Activated naive CD4-positive, alpha-beta T cell treated with anti-CD3 and anti-CD28 coated beads, Interleukin-2, amount 50 U/mL, for 72 hours (primary cell): Measurements from ENCODE around the gene HORMAD1. TPM values are rescaled to one million over a fixed set of nuclear protein-coding genes. Genes with fewer than 3 reads are reported as not detected.
"Not testable (repeated sequence)": the region's sequence is repeated elsewhere in the genome, so short reads cannot be mapped to it uniquely, and the experiment has no call there.

Source experiments
- ATAC-seq, 2 donors: fragments of 150-1000 bp; cut with Tn5 transposase; 2 replicates each; pipeline ENCODE4 v1.10.0; 2021; ENCODE audit warnings: mild to moderate bottlenecking in 2 of 2, moderate library complexity in 2 of 2
- DNase-seq, 2 donors: peaks; one replicate each; pipeline ENCODE4 v3.0.0; 2021 to 2022; ENCODE audit warnings: low spot score in 2 of 2
- H3K27ac Mint-ChIP-seq, 2 donors: one replicate each; pipeline ENCODE4 v1.8.0; 2022; ENCODE audit warnings: mild to moderate bottlenecking in 2 of 2, mixed read lengths in 2 of 2
- H3K36me3 Mint-ChIP-seq, 2 donors: one replicate each; pipeline ENCODE4 v1.8.0; 2022; ENCODE audit warnings: mixed read lengths in 2 of 2
- H3K9me3 Mint-ChIP-seq, 2 donors: one replicate each; pipeline ENCODE4 v1.8.0; 2022; ENCODE audit warnings: mixed read lengths in 2 of 2
- total RNA-seq, 2 donors: library from RNA; stranded (reverse); gene quantifications; one replicate each; pipeline ENCODE4 v1.2.3, GENCODE V29; 2022

Gene HORMAD1
- total RNA-seq, 2 donors from 2014 or later: 0.32 TPM; not detected in 1

GRCh38 chr1:150661156-150661555 is 59.5 kb downstream of the HORMAD1 start:
- Mint-ChIP-seq H3K27ac (no peak overlapping the region), H3K9me3 (no peaks in the 10 kb centered on the region), H3K36me3 (peaks cover 4 to 10% of the 10 kb centered on the region in 2 donors)
- ATAC-seq: no peak
- no peak for DNase-seq

DNA sequence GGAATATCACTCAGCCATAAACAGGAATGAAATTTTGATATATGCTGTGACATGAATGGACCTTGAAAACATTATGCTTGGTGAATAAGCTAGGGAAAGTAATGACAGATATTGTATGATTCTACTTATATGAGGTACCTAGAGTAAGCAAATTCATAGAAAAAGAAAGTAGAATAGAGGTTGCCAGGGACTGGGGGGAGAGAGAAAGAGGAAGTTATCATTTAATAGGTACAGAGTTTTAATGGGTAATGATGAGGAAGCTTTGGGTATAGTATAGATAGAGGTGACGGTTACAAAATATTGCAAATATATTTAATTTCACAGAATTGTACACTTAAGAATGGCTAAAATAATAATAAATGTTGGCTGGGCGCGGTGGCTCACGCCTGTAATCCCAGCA is 60.1 kb downstream of the HORMAD1 start:
- no peaks in the 10 kb centered on the region for H3K9me3 Mint-ChIP-seq
- H3K36me3 Mint-ChIP-seq: peaks cover 4 to 10% of the 10 kb centered on the region in 2 donors
- no peak for DNase-seq
- ATAC-seq: no peak
- no peak overlapping the region for H3K27ac Mint-ChIP-seq

GRCh38 chr1:150657064-150657463 is 63.6 kb downstream of the HORMAD1 start:
- H3K9me3 Mint-ChIP-seq, DNase-seq, H3K27ac Mint-ChIP-seq, H3K36me3 Mint-ChIP-seq, ATAC-seq: not testable (repeated sequence)

DNA sequence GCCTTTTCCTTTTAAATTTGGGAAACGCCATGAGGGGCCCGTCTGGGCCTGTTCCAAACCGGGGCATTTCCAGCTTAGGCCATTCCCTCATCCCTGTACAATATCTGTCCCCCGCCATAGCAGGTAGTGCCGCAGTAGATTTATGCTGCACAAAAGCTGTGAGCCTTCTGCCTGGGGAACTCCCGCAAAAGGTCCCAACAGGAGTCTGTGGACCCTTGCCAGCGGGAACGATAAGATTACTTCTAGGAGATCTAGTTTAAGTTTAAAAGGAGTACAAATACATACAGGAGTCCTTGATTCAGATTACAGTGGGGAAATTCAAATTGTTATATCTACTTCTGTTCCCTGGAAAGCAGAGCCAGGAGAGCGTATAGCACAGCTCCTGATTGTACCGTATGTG is 66.1 kb downstream of the HORMAD1 start:
- not testable (repeated sequence) for H3K36me3 Mint-ChIP-seq, H3K9me3 Mint-ChIP-seq, ATAC-seq, DNase-seq
- peak overlapping the region in 1 of 2 donors; percentile 2 for H3K27ac Mint-ChIP-seq

GRCh38 chr1:150650193-150650592 is 70.5 kb downstream of the HORMAD1 start:
- no peak overlapping the region for H3K27ac Mint-ChIP-seq
- H3K9me3 Mint-ChIP-seq: no peaks in the 10 kb centered on the region
- ATAC-seq: no peak
- no peak for DNase-seq
- peaks cover 0 to 9% of the 10 kb centered on the region in 2 donors for H3K36me3 Mint-ChIP-seq

DNA sequence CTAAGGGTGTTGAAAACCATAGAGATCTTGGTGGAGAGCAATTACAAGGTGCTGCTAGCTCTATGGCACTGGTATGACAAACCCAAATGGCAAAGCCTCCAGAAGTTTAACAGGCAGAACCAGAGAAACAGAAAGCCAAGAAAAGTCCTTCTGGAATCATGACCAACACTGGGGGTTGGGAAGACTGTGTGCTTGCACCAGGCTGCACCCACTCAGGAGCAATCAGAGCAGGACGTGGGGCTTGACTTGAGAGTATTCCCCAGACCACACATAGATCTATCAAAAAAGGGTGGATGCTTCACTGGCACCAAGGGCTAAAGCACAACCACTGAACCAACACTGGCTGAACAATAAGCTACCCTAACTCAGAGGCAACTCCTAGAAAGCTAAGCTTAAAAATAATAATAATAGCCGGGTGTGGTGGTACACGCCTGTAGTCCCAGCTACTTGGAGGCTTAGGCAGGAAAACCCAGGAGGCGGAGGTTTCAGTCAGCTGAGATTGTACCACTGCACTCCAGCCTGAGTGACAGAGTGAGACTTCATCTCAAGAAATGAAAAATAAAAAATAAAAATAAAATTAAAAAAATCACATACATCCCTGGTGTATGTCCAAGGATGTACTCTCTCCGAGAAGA is 71.1 kb downstream of the HORMAD1 start:
- ATAC-seq (no peak), DNase-seq (no peak)
- H3K27ac Mint-ChIP-seq: no peak overlapping the region
- H3K36me3 Mint-ChIP-seq: peaks cover 0 to 9% of the 10 kb centered on the region in 2 donors
- no peaks in the 10 kb centered on the region for H3K9me3 Mint-ChIP-seq

Other genes with a start within 250 kb of the HORMAD1 start
- 10 to 100 TPM; 48.7 to 56.4 TPM for gene TARS2, start 233.5 kb downstream of the HORMAD1 start, total RNA-seq
- gene ECM1, start 212.8 kb downstream of the HORMAD1 start, total RNA-seq: 1 to 10 TPM; 1.3 to 1.6 TPM
- under 1 TPM; 0.66 to 0.89 TPM for gene FALEC, start 205.1 kb downstream of the HORMAD1 start, total RNA-seq
- 1 to 10 TPM in 1 of 2 donors, under 1 TPM in 1; 0.96 to 2.9 TPM for gene ADAMTSL4, start 171.5 kb downstream of the HORMAD1 start, total RNA-seq
- gene MCL1, start 141.3 kb downstream of the HORMAD1 start, total RNA-seq: 100 to 1,000 TPM; 277 to 307 TPM
- 100 to 1,000 TPM; 133 to 183 TPM for gene ENSA, start 91.3 kb downstream of the HORMAD1 start, total RNA-seq
- 10 to 100 TPM; 15.8 to 20.9 TPM for gene GOLPH3L, start 23.7 kb downstream of the HORMAD1 start, total RNA-seq
- gene CTSS, start 44.9 kb upstream of the HORMAD1 start, total RNA-seq: 10 to 100 TPM; 53.4 to 88.4 TPM
- 1 to 10 TPM; 3.1 to 3.3 TPM for gene CTSK, start 87.4 kb upstream of the HORMAD1 start, total RNA-seq
- gene ARNT, start 155.7 kb upstream of the HORMAD1 start, total RNA-seq: 10 to 100 TPM; 37.0 to 61.1 TPM
- not detected for gene CTXND2, start 166.2 kb upstream of the HORMAD1 start, total RNA-seq
- 10 to 100 TPM; 57.4 to 73.6 TPM for gene SETDB1, start 205.5 kb upstream of the HORMAD1 start, total RNA-seq